Activated T-cell treated with anti-CD3 and anti-CD28 coated beads, Interleukin-2, amount 50 U/mL, for 1 hour (primary cell): ENCODE measurements around the gene KRT74.

ENCODE experiments used
- DNase-seq: peaks from one replicate; pipeline ENCODE4 v3.0.0-alpha.2; 2020

KRT74 gene

GRCh38 chr12:52533686-52534470, 39.8 kb downstream of the KRT74 start:
- no peak for DNase-seq

- no peak for DNase-seq
These were observed 41.0 kb downstream of the KRT74 start for GRCh38 chr12:52532636-52533035.

DNA sequence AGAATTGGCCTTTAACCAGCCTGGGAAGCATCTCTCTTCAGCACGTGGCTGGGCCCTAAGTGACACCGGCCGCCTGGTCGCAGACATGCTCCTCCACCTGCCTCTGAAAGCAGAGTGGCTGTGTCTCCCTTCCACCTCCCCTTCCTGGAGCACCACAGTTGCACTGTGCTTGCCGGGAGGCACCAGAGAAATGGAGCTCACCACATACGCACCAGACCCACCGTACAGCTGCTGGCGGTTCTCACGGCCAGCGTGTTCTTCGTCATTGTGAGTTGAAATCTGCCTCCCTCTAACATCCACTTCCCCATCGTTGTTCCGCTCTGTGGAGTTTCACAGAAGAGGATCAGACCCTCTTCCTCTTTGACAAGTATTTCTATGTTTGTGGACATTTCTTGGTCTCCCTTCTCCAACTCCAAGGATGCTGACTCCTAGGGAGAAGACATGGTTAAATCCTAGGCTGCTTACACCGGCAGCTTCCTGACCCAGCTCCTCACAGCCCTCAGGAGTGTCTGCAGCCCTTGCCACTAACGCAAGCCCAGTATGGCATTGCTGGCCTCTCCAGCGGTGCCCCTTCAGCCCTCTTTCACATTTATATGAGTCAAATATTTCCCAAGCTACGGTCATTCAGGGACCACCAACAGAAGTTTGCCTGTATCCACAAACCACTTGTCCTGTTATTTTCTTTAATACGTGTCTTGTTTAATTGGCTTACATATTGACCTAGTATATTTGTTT, 41.9 kb downstream of the KRT74 start:
- no peak for DNase-seq

GRCh38 chr12:52530905-52531304, 42.7 kb downstream of the KRT74 start:
- no peak for DNase-seq

GRCh38 chr12:52530366-52530765, 43.3 kb downstream of the KRT74 start:
- no peak for DNase-seq

DNA sequence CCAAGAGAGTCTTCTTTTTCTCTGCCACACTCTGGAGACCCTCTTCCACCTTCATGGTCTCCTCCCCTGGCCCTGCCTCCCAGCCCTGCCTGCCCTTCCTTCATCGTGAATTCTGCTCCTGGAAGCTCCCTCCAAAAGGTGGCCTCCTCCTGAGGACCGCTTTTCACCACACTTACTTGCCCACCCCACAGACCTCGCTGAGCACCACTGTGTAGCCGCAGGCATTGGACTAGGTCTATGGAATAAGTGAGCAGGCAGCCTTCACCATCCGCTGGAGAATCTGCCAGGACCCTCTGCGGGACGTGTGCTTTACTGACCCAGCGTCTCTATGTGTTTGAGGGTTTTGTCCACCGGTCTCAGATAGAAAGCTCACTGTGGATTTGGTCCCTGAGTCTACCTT, 43.8 kb downstream of the KRT74 start:
- no peak for DNase-seq

GRCh38 chr12:52529417-52529816, 44.2 kb downstream of the KRT74 start:
- no peak for DNase-seq

DNA sequence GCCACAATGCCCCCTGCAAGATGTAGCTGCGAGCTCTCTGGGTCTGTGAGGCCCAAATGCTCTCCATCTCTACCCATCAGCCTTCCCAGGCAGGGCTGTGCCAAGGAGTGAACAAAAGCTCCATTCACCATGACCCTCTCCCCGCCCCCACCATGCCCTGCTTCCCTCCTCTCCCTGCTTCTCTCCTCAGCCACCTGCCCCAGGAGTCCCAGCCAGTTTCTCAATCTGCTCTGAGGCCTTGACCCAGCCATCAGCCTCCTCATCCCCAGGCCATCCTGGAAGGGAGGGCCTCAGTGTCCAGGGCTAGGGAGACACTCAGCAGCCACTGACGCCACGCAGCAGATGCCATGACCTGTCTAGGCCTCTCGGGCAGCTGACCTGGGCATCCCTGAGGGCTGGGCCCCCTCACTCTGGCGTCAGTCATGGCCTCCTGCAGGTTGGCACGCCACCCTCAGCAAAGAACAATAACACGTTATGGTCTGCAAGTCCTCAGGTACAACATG, 45.0 kb downstream of the KRT74 start:
- DNase-seq: no peak

- DNase-seq: no peak
These were observed 46.4 kb downstream of the KRT74 start for GRCh38 chr12:52527121-52527800.

DNA sequence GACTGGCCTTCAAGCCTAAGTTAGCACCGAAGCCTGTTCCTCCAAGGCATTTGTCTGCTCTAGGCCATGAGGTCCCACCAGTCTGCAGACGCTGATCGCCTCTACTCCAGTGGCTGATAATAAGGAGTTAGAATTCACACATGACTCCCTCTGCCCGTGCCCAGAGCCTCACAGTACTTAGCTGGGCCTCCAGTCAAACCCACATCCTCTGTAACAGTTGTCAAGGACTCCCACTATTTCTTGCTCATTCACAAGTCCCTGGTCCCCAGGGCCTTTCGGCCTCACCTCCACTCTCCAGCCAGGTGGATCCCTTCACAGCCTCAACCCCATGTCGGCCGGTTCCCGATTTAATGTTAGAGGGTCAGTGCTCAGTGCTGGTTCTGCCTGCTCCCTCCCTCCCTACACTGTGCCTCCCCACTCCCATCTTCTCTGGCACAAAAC, 47.1 kb downstream of the KRT74 start:
- DNase-seq: no peak

GRCh38 chr12:52525661-52526499, 47.8 kb downstream of the KRT74 start:
- DNase-seq: no peak

- no peak for DNase-seq
These were observed 48.6 kb downstream of the KRT74 start for GRCh38 chr12:52524898-52525591.

DNA sequence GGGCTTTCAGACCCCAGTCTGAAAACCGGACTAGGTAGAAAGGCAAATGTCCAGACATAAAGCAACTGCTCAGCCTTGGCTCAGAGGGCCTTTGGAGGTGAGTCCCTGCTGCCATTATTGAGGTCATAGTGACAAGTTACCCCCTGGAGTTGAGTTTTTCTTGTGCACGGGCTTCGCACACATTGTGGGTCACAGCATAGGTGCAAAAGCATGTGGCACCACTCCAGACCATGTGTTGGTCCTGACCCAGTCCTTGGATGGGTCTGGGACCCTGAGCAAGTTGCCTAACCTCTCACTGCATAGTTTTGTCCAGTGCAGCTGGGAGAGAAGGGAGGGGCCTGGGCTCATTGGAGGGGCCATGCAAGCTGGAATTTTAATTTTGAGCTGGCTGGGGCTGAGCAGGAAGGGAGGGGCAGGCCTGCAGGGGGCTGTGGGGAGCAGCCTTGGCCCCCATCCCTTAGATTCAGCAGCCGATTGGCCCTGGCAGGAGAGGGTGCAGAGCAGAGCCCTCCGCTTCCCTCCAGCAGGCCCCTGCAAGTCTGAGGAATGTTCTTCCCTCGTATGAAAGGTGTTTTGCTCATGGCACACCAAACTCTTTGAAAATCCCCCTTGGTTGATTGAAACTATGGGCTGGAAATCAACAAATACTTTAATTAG, 49.3 kb downstream of the KRT74 start:
- DNase-seq: no peak

- DNase-seq: no peak
These were observed 49.8 kb downstream of the KRT74 start for GRCh38 chr12:52523824-52524223.

GRCh38 chr12:52522346-52523011, 51.2 kb downstream of the KRT74 start:
- no peak for DNase-seq

GRCh38 chr12:52521568-52522266, 51.9 kb downstream of the KRT74 start:
- no peak for DNase-seq

GRCh38 chr12:52521175-52521567, 52.5 kb downstream of the KRT74 start:
- no peak for DNase-seq

- no peak for DNase-seq
These were observed 53.6 kb downstream of the KRT74 start, which contains the start of gene KRT5 for GRCh38 chr12:52519826-52520662. Gene KRT5, minus strand, starts transcription at chr12:52520394. Its CDS starts 98 bp downstream, at chr12:52520296.

DNA sequence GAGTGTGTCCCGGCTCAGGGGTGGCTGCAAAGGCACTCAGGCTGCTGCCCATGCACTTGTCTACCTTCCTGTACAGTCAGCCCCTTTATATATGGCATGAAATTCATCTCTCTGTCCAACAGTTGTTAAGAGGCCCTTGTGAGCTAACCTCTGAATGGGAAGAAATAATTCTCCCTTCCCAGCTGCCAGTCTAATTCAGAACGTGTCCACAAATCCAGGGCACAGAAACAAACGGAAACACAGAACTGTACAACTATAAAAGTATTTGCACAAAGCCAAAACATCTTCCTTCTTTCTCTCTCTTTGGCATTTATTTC, 54.3 kb downstream of the KRT74 start:
- no peak for DNase-seq
